ENCODE data around the gene WWC1.
A peak's percentile ranks its signal among the peaks of the same experiment; 100 is the strongest.

WWC1 gene

DNA sequence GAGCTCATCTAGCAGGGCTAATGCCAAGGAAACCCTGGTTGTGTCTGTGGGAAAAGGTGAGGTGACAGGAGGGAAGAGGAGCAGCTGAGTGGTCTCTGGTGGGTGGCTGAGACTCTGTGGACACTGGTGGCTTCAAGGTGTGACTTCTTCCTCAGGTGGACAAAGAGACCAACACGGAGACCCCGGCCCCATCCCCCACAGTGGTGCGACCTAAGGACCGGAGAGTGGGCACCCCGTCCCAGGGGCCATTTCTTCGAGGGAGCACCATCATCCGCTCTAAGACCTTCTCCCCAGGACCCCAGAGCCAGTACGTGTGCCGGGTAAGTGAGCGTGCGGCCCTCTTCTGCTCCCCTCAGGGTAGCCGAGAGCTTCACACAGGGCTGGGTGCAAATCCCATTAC is 163.8 kb downstream of the WWC1 start:
- no peak for DNase-seq

DNA sequence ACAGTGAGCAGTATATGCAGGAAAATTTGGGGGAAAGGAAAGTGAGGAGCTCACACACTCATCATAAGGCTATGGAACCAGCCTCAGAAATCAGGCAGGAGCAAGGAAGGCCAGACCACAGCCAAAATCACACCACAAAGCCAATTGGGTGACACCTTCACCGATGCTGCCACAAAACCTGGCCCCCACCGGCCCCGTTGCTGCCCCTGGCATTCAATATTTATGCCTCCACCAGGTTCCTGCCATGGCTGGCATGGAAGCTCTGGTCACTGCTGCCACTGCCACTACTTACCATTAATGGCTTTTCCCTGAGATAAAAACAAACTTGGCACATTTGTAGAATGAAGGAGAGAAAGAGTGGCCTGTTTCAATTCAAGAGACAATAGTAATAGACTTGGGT is 166.1 kb downstream of the WWC1 start:
- DNase-seq: no peak

DNA sequence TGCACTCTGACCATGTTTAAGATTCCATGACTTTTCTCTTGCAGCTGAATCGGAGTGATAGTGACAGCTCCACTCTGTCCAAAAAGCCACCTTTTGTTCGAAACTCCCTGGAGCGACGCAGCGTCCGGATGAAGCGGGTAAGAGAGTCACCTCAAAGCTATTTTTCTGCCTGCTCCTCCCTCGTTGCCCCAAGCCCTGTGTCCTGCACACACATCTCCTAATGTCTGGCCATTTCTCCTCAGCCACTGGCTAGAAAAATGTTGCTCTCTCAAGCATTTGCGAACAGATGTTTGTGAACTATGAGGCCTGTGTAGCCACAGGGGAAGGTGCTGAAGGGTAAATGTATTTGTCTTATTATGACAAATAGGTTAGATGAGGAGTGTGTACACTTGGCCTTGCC is 169.2 kb downstream of the WWC1 start:
- DNase-seq: no peak

DNA sequence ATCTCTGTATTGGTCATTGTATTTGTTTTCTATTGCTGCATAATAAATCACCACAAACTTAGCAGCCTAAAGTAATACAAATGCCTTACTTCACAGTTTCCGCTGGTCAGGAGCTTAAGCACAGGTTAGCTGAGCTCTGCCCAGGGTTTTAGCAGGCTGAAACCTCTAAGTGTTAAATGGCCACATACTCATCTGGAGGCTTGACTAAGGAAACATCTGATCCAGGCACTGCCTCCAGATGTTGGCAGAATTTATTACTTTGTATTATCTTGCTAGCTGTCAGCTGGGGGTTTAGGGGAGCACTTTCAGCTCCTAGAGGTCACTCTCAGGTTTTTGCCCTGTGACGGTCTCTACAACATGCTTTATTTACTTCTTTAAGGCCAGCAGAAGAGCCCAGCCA is 171.6 kb downstream of the WWC1 start:
- DNase-seq: no peak

DNA sequence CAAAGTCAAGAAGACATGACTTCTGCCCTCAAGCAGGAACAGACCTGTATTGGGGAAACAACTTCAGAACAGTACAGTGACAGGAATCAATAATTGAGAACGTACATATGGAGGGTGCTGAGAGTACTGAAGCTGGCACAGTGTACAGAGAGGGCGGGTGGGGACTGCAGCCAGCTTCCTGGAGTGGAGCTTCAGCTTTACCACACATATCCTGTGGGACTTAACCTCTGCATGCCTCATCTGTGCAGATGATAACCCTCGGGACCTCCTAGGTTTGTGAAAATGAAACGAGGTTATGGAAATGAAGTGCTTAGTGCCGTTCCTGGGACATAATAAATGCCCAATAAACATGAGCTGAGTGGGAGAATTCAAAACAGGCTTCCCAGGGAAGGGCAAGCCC is 172.8 kb downstream of the WWC1 start:
- DNase-seq: no peak

DNA sequence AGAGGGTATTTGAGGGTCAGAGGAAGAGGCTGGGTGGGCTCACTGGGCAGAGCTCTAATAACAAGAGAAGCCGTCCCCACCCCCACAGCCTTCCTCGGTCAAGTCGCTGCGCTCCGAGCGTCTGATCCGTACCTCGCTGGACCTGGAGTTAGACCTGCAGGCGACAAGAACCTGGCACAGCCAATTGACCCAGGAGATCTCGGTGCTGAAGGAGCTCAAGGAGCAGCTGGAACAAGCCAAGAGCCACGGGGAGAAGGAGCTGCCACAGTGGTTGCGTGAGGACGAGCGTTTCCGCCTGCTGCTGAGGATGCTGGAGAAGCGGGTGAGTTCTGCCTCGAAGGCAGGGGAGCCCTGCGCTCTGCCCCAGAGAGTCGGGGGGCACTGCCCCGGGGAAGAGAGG is 173.2 kb downstream of the WWC1 start:
- no peak for DNase-seq

DNA sequence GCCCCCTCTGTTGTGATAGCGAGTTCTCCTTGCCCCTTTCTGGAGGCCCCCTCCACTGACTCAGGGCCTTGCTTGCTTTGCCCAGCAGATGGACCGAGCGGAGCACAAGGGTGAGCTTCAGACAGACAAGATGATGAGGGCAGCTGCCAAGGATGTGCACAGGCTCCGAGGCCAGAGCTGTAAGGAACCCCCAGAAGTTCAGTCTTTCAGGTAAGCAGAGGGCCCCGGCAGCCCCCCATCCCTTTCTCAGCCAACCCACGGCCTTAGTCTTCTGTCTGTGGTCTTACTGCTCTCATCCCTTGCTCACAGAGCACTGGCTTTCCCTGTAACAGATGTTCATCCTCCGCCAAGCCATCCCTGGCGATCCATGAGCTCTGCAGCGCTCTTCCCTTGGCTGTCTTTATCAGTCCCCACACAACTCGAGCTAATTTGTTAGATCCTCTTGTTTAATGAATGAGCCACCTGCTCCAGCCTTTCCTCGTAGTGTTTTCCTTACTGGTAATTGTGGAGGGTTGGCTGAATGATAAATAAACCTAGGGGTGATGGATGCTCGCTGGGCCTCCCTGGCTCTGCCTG is 176.4 kb downstream of the WWC1 start:
- DNase-seq: peak; percentile 69 to 85

DNA sequence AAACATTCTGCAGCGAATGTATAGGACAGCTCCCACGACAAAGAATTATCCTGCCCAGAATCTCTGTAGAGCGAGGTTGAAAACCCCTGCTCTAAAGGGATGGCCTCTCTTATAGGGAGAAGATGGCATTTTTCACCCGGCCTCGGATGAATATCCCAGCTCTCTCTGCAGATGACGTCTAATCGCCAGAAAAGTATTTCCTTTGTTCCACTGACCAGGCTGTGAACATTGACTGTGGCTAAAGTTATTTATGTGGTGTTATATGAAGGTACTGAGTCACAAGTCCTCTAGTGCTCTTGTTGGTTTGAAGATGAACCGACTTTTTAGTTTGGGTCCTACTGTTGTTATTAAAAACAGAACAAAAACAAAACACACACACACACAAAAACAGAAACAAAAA is 177.4 kb downstream of the WWC1 start:
- DNase-seq: no peak

DNA sequence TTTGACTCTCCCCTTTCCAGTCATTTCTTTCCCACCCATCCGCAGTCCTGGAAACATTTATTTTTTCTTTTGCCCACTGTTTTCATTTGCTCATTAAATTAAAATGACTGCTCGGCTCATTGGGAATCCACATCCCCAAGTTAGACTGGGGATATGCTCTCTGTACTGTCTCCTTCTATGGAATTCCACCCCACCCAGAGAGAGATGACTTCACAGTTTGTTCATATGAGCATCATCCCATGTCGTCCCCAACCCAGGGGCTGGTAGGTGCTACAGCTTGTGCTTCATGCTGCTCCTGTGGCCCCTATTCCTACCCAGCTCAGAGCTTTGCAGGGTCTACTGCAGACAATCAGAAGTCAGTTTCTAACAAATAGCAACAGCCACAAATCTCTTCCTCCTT is 178.4 kb downstream of the WWC1 start:
- no peak for DNase-seq

DNA sequence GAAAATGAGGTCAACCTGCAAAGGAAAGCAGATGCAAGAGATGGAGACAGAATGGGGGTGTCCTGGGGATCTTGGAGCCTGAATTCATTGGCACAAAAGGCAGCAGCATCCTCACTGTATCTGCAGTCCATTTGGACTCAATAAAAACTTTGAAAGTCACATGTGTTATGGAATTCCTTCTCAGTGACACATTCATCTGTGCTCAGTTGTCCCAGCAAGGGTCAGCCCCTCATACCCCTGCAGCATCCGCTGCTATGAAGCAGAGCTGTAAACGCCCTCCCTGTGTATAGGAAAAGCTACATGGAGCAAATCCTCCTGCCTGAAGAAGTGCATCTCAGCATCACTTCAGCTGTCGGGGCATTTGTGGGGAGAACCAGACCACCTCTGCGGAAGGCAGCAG is 180.3 kb downstream of the WWC1 start:
- DNase-seq: no peak

DNA sequence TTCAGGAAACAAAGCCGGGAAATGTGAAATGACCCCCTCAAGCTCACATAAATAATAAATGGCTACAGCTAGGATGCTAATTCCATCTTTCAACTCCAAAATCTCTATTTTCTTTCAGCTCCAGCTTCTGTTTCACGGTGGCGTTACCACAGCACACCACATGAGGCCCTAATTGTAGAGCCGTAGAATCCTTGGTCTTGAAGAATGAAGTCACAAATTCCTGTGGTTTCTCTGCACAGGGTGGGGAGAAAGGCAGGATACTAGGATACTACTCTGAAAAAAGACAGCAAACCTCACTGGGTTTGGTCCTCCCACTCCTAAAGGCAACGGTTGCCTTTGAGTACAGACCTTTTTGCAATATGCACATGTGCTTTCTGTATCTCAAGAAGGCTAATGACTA is 180.9 kb downstream of the WWC1 start:
- no peak for DNase-seq

DNA sequence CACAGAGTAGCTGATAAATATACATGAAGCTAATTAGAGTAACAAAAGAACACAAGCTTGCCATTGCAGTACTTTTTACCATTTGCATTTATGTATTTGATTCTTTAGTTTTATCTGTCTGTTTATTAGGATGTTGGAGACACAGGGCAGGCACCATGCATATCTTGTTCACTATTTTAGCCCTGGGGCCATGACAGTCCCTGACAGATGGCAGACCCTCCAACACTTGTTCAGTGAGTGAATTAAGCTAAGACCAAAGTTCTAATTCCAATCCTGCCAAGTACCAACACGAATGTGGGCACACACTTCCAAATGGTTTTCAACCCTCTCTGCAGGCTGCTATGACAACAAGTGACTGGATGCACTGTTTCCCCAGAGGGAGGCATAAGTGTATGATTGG is 182.9 kb downstream of the WWC1 start:
- DNase-seq: no peak

DNA sequence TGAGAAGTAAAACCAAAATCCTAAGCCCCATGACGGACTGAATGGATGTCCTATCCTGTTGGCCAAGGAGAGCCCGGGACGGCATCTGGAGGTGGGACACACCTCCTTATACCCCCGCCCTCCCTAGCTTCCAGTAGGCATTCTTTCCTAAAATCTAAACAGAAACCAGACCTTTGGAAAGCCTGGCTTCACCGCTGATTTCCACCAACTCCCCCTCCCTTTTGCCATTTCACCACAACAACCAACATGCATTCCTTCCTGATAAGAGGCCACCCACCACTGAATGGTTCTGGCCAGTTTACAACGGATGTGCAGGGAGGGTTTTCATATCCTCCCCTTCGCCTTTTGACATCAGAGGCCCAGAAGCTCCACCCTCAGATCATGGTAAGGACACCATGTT is 185.6 kb downstream of the WWC1 start:
- DNase-seq: no peak

DNA sequence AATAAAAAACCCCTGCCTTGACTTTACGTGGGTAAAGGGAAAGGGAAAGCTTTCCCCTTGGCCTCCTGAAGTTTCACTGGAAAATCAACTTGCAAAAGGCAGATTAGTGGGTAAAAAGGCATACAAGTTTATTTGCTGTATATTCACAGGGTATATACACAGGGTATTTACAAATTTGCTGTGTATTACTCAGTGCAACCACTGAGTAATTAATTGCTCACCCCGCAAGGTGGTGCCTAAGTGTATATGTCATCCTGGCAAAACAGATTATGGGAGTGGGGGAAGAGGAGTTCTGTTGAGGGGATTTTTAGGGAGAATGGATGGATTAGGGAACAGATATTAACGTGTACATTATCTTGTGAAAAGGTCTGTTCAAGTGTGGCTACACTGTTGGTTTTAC is 187.7 kb downstream of the WWC1 start:
- no peak for DNase-seq

DNA sequence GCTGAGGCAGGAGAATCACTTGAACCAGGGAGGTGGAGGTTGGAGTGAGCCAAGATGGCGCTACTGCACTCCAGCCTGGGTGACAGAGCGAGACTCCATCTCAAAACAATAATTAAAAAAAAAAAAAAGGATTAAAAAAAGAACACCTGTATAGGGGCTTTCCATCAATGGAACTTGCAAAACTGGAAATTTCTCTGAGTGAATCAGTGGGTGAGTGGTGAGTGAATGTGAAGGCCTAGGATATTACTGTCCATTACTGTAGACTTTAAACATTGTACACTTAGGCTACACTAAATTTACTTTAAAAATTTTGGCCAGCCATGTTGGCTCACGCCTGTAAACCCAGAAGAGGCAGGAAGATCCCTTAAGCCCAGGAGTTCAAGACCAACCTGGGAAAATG is 189.2 kb downstream of the WWC1 start:
- DNase-seq: no peak

DNA sequence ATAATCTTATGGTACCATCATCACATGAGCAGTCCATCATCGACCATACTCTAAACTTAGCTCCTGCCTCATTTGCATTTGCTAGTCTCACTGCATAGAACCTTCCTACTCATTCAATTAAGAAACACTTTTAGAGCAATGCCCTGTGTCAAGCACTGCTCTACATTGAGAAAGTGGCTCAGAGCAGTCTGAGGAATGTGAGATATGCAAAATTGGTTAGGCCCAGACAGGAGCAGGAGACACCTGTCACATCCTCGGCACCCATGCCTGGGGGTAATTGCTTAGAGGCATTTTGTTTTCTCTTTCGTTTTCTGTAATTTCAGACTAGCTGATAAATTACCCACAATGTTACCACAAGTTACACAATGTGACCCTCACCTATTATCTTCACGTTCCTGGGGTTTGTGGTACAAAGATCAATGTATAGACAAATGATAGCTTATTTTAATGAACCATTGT is 189.9 kb downstream of the WWC1 start:
- no peak for DNase-seq

DNA sequence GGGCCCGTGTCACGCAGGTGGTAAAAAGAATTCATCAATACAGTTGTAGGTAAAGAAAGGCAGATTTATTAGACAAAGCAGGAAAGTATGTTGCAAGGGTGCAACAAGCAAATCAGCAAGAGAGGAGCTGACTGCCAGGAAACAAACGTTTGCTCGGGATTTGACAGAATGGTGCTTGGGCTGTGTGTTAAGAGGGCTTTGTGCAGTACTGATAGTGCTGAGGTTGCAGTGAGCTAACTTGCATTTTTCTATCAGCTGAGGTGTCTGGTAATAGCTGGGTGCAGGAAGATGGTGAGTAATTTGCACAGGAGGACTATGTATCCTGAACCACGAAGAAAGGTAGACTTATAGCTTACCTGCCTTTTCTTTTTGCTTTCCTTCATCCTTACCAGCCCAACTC is 190.9 kb downstream of the WWC1 start:
- no peak for DNase-seq

DNA sequence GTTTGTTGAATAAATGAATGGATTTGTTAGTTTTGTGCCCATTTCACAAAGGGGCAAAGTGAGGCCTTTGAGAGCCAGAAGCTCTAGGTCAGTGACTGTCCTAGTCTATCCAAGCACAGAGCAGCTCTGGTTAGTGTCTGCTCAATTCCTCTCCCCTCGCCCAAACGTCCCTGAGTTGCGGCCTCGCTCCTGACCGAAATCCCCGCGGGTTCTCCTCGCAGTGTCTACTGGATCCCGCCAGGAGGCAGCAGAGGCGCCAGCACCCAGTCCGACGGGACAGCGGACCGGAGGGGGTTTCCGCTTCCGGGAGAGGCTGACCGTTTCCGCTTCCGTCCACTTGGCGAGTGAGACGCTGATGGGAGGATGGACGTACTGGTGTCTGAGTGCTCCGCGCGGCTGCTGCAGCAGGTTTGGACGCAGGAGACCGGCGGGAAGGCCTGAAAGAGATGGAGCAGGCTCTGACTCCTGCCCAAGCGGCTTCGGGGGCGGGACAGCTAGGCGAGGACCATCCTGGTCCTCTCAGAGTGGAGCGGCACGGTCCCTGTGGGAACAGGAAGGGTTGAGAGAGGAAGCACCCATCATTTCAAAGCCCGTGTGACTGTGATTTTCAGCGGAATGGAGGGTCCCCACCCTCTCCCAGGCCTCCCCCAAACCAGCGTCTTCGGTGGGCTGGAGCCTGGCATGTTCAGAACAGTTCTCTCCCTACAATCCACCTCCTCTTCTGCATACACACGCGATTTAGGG is 194.9 kb downstream of the WWC1 start, which contains the start of gene RARS1:
TSS of gene RARS1 (plus strand) at position 336 of the 744 bp plus-strand sequence. CDS start at position 364, 28 bp downstream.
- DNase-seq: peak; percentile 88 to 94

DNA sequence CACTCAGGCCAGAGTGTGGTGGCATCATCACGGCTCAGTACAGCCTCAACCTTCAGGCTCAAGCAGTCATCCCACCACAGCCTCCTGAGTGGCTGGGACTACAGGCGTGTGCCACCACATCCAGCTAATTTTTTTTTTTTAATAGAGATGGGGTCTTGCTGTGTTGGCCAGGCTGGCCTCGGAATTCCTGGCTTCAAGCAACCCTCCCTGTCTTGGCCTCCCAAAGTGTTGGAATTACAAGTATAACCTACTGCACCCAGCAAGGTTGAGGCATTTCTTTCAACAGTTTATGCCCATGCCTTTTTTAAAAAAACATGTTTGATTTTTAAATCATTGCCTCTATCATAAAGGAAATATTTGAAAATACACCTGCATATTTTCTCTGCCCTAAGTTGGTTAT is 197.6 kb downstream of the WWC1 start:
- no peak for DNase-seq

DNA sequence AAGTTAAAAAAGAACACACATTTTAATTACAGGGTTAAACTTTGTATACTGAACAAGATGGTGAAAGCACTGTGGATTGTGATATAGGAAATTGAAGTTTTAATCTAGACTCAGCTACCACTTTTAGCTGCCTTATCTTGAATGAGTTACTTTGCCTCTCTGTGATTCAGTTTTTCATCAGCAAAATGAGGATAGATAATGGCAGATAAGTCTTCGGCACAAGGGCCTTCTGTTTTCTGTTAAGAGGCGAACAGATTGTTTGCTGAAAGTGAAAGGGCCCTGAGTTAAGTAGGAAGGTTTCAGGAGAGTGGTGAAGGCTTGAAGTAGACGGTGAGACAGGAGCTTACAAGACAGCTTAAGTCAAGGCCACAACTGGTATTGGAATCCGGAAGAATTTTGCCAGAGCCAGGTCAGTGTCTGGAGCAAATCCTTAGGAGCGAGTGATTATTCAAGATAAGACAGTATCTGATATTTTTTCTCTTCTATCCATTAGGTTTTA is 202.7 kb downstream of the WWC1 start:
- no peak for DNase-seq

DNA sequence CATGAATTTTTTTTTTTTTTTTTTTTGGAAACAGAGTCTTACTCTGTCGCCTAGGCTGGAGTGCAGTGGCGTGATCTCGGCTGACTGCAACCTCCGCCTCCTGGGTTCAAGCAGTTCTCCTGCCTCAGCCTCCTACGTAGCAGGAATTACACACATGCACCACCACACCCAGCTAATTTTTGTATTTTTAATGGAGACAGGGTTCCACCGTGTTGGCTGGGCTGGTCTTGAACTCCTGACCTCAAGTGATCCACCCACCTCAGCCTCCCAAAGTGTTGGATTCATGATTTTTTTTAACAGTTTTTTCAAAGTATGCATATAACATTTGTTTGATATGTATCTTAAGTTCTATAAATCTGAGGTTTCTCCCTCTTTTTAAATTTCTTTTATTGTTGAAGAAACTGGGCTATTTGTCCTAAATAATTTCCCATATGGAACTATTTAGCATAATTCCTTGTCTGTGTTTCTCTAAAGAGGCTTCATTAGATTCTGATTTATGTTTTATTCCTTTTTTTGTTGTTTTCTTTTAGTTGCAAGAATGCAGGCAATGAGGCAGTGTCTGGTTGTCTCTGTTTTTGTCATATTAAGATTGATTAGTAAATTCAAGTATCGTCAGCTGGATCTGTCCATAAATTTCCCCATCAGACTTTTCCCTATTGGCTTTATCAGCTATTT is 211.3 kb downstream of the WWC1 start:
- DNase-seq: no peak

DNA sequence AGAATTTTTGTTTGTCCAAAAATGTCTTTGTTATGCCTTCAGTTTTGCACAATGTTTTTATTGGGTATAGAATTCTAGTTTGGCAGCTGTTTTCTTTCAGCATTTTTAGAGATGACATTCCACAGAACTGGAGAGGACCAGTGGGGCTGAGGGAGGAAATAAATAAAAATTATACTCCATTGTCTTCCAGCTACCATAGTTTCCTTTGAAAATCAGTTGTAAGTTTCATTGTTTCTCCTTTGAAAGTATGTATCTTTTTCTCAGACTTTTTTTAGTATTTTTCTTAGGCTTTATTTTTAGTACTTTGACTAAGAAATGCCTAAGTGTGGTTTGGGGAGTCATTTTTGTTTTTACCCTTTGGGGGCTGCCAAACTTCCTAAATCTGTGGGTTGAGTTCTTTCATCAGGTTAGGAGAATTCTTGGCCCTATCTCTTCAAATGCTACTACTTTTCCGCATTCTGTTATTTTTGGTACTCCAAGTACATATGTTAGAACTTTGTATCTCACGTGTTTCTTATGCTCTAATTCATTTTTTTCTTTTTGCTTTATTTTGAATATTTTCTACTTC is 222.5 kb downstream of the WWC1 start:
- DNase-seq: no peak

All from NCI-H2081 (cell line).